Loucy (cell line): ENCODE data around the gene ZNF148.

Experiments
- H2AFZ ChIP-seq: fragments of 200-600 bp; sonication (generic); 2 replicates; pipeline ENCODE4 v1.6.0; 2016; ENCODE audit warnings: antibody characterized with exemption, mild to moderate bottlenecking, low read length, moderate library complexity
- H3F3A ChIP-seq: fragments of 200-600 bp; 2 replicates; pipeline ENCODE4 v1.6.0; 2016; ENCODE audit warnings: antibody characterized with exemption, low read depth, mild to moderate bottlenecking
- H3K27me3 ChIP-seq: fragments of 200-600 bp; sonication (generic); 2 replicates; pipeline ENCODE4 v1.6.1; 2014; ENCODE audit warnings: low read length, mild to moderate bottlenecking; ENCODE audit not compliant: insufficient read depth, poor library complexity, severe bottlenecking
- H3K36me3 ChIP-seq: fragments of 200-600 bp; sonication (generic); 2 replicates; pipeline ENCODE4 v1.6.1; 2016; ENCODE audit warnings: low read length; ENCODE audit not compliant: insufficient read depth
- H3K4me1 ChIP-seq: fragments of 200-600 bp; sonication (generic); 2 replicates; pipeline ENCODE4 v1.5.1; 2014; ENCODE audit warnings: low read length, mild to moderate bottlenecking; ENCODE audit not compliant: insufficient read depth, poor library complexity, severe bottlenecking
- H3K4me2 ChIP-seq: fragments of 200-600 bp; sonication (generic); 2 replicates; pipeline ENCODE4 v1.6.0; 2014; ENCODE audit warnings: antibody characterized with exemption, low read length, low read depth, mild to moderate bottlenecking; ENCODE audit not compliant: poor library complexity, severe bottlenecking
- H3K4me3 ChIP-seq: fragments of 200-600 bp; sonication (generic); 2 replicates; pipeline ENCODE4 v1.5.1; 2014; ENCODE audit warnings: low read length, mild to moderate bottlenecking, mixed read lengths; ENCODE audit not compliant: poor library complexity, severe bottlenecking
- H3K79me2 ChIP-seq: fragments of 200-600 bp; sonication (generic); 2 replicates; pipeline ENCODE4 v1.6.1; 2014; ENCODE audit warnings: low read length; ENCODE audit not compliant: insufficient read depth
- H3K9ac ChIP-seq: fragments of 200-600 bp; sonication (generic); 2 replicates; pipeline ENCODE4 v1.6.0; 2014; ENCODE audit warnings: mild to moderate bottlenecking, low read depth, low read length, moderate library complexity; ENCODE audit not compliant: poor library complexity, severe bottlenecking
- H3K9me2 ChIP-seq: fragments of 200-600 bp; sonication (generic); replicated peaks from 2 replicates; pipeline ENCODE4 v1.6.1; 2016; ENCODE audit warnings: low read depth, low read length, mixed read lengths
- H3K9me3 ChIP-seq: fragments of 200-600 bp; sonication (generic); 2 replicates; pipeline ENCODE4 v1.6.1; 2014; ENCODE audit warnings: mild to moderate bottlenecking, antibody characterized with exemption, low read length, low read depth; ENCODE audit not compliant: insufficient read depth
- H4K20me1 ChIP-seq: fragments of 200-600 bp; sonication (generic); 2 replicates; pipeline ENCODE4 v1.6.0; 2014; ENCODE audit warnings: antibody characterized with exemption, low read length, mild to moderate bottlenecking; ENCODE audit not compliant: insufficient read depth, poor library complexity, severe bottlenecking
- CTCF ChIP-seq: fragments of 200-600 bp; sonication (generic); conservative IDR thresholded peaks from 2 replicates; pipeline ENCODE4 v1.5.1; 2014; ENCODE audit warnings: mild to moderate bottlenecking, antibody characterized with exemption, low read length
- EZH2phosphoT487 ChIP-seq: fragments of 200-600 bp; IDR thresholded peaks from 2 replicates; pipeline ENCODE4 v1.6.1; 2018; ENCODE audit warnings: antibody characterized with exemption, mild to moderate bottlenecking, moderate library complexity, borderline replicate concordance

Gene ZNF148

GRCh38 chr3:125386811-125387210 is 11.7 kb upstream of the ZNF148 start:
- Histone ChIP-seq H3K36me3 (no peaks in the 10 kb centered on the region), H3K4me2 (no peak overlapping the region), H3K9ac (no peak overlapping the region), H3K79me2 (no peaks in the 10 kb centered on the region), H3K27me3 (peaks cover 4% of the 10 kb centered on the region), H3K9me3 (no peaks in the 10 kb centered on the region), H3K4me1 (peaks cover 10% of the 10 kb centered on the region), H2AFZ (no peak overlapping the region), H3K4me3 (no peak overlapping the region), H3K9me2 (no peaks in the 10 kb centered on the region), H3F3A (no peaks in the 10 kb centered on the region), H4K20me1 (no peaks in the 10 kb centered on the region)
- TF ChIP-seq EZH2phosphoT487 (no peak), CTCF (no peak)

GRCh38 chr3:125383744-125384143 is 8.6 kb upstream of the ZNF148 start:
- Histone ChIP-seq H3K9me2 (no peaks in the 10 kb centered on the region), H3K79me2 (no peaks in the 10 kb centered on the region), H2AFZ (no peak overlapping the region), H3K9me3 (no peaks in the 10 kb centered on the region), H3K4me2 (no peak overlapping the region), H3F3A (no peaks in the 10 kb centered on the region), H3K36me3 (no peaks in the 10 kb centered on the region), H3K27me3 (peaks cover 4% of the 10 kb centered on the region), H4K20me1 (no peaks in the 10 kb centered on the region), H3K9ac (no peak overlapping the region), H3K4me1 (peaks cover 4% of the 10 kb centered on the region), H3K4me3 (no peak overlapping the region)
- TF ChIP-seq EZH2phosphoT487 = no peak
- no peak for TF ChIP-seq CTCF

- TF ChIP-seq EZH2phosphoT487 = no peak
- TF ChIP-seq CTCF = no peak
- H3K27me3 ChIP-seq = peaks cover 4% of the 10 kb centered on the region
- no peaks in the 10 kb centered on the region for H3K9me3 ChIP-seq
- H3K4me1 ChIP-seq = peaks cover 4% of the 10 kb centered on the region
- H3K9ac ChIP-seq = no peak overlapping the region
- H3K79me2 ChIP-seq = no peaks in the 10 kb centered on the region
- H3K4me2 ChIP-seq = peak overlapping the region; percentile 12
- H2AFZ ChIP-seq = no peak overlapping the region
- no peaks in the 10 kb centered on the region for H4K20me1 ChIP-seq
- H3F3A ChIP-seq = no peaks in the 10 kb centered on the region
- H3K9me2 ChIP-seq = no peaks in the 10 kb centered on the region
- no peaks in the 10 kb centered on the region for H3K36me3 ChIP-seq
- H3K4me3 ChIP-seq = no peak overlapping the region
Measured at GRCh38 chr3:125382298-125382697, 7.2 kb upstream of the ZNF148 start.
